Tibial nerve (tissue), 3 donors: ENCODE measurements around the gene UCHL5.

Experiments
- CTCF ChIP-seq, 5 experiments: fragments of 200-600 bp in 3 of 5; fragments of 450-650 bp in 2 of 5; sonication (generic) in 3 of 5; IDR thresholded peaks; one replicate each; pipeline ENCODE4 v1.5.1; 2016 to 2019; ENCODE audit warnings: antibody characterized with exemption in 5 of 5, mild to moderate bottlenecking in 3 of 5, moderate library complexity in 2 of 5
- POLR2A ChIP-seq, 2 donors: fragments of 450-650 bp; IDR thresholded peaks; one replicate each; pipeline ENCODE4 v1.6.1; 2017; ENCODE audit warnings: antibody characterized with exemption in 2 of 2, mild to moderate bottlenecking in 2 of 2, moderate library complexity in 2 of 2

- TF ChIP-seq CTCF (IDR thresholded peaks at IDR 0.05) (no peak), POLR2A (IDR thresholded peaks at IDR 0.05) (no peak)
Observed at GRCh38 chr1:193060938-193061337, 1.8 kb upstream of the UCHL5 start.
